GM12878 (cell line): Measurements from ENCODE around the gene FNTB. TPM values are rescaled to one million over a fixed set of nuclear protein-coding genes. Genes with fewer than 3 reads are reported as not detected.

Experiments
- ATAC-seq: fragments of 200-7000 bp; cut with Tn5 transposase; 3 replicates; pipeline ENCODE4 v1.9.1; 2020; ENCODE audit warnings: mild to moderate bottlenecking, moderate library complexity
- BruUV-seq: library from RNA; stranded (reverse); fragments of 400-500 nt; replicated peaks from 2 replicates; lab custom pipeline; 2021; lab: Mats Ljungman, UMichigan
- CTCF ChIA-PET: fragments of 300-600 bp; sonication (Branson Sonifier 250); formaldehyde crosslinking; extraction: SDS; loops from one replicate; lab custom pipeline; 2021; ENCODE audit warnings: inconsistent platforms; lab: Yijun Ruan, JAX
- POLR2A ChIA-PET: fragments of 350-600 bp; formaldehyde crosslinking; extraction: SDS; loops from one replicate; lab custom pipeline; 2021; ENCODE audit warnings: inconsistent platforms; lab: Charles Lee
- RAD21 ChIA-PET: fragments of 300-600 bp; sonication (Branson Sonifier 250); formaldehyde crosslinking; loops from one replicate; lab custom pipeline; 2023; ENCODE audit warnings: antibody characterized with exemption; ENCODE audit not compliant: unreplicated experiment; lab: Charles Lee
- SMC1A ChIA-PET: fragments of 300-600 bp; sonication (Branson Sonifier 250); formaldehyde crosslinking; loops from one replicate; lab custom pipeline; 2023; ENCODE audit not compliant: unreplicated experiment, uncharacterized antibody; lab: Charles Lee
- DNase-seq: peaks from one replicate; pipeline ENCODE4 v3.0.0-alpha.2; 2011; ENCODE audit warnings: low read depth, low spot score
- FAIRE-seq: peaks from 3 replicates; lab custom pipeline; 2011; peaks lifted over from hg19 to GRCh38; lab: Jason Lieb, UNC
- H2AFZ ChIP-seq: 2 replicates; pipeline ENCODE4 v1.6.0; 2011; ENCODE audit warnings: low read depth, low read length, control low read depth; ENCODE audit not compliant: control insufficient read depth
- H3K27ac ChIP-seq: 2 replicates; pipeline ENCODE4 v1.5.1; 2011; ENCODE audit warnings: control low read depth; ENCODE audit not compliant: control insufficient read depth, insufficient read depth
- H3K27me3 ChIP-seq, 2 experiments: replicated peaks in 1 of 2; 2 replicates each; pipeline versions ENCODE4 v1.6.0 to v1.6.1; 2011; ENCODE audit warnings: low read length in 1 of 2; ENCODE audit not compliant: control insufficient read depth in 2 of 2, insufficient read depth in 2 of 2
- H3K36me3 ChIP-seq, 2 experiments: 2 replicates each; pipeline ENCODE4 v1.5.1; 2011; ENCODE audit warnings: low read length in 1 of 2; ENCODE audit not compliant: control insufficient read depth in 2 of 2, insufficient read depth in 2 of 2
- H3K4me1 ChIP-seq: 2 replicates; pipeline ENCODE4 v1.6.1; 2011; ENCODE audit warnings: mild to moderate bottlenecking, low read length, moderate library complexity, mixed read lengths; ENCODE audit not compliant: control insufficient read depth, insufficient read depth
- H3K4me2 ChIP-seq: 2 replicates; pipeline ENCODE4 v1.6.0; 2011; ENCODE audit warnings: control low read depth; ENCODE audit not compliant: control insufficient read depth, insufficient read depth
- H3K4me3 ChIP-seq: fragments of 200-600 bp; sonication (generic); 2 replicates; pipeline ENCODE4 v1.5.1; 2016
- H3K79me2 ChIP-seq: 2 replicates; pipeline ENCODE4 v1.6.0; 2011; ENCODE audit warnings: low read length; ENCODE audit not compliant: control insufficient read depth, insufficient read depth
- H3K9ac ChIP-seq: 2 replicates; pipeline ENCODE4 v1.8.0; 2011; ENCODE audit warnings: low read length, control low read depth, mixed read lengths; ENCODE audit not compliant: control insufficient read depth, insufficient read depth
- H3K9me3 ChIP-seq: replicated peaks from 3 replicates; pipeline ENCODE4 v1.5.1; 2011; ENCODE audit warnings: mild to moderate bottlenecking, low read length; ENCODE audit not compliant: control insufficient read depth, insufficient read depth
- H4K20me1 ChIP-seq: 2 replicates; pipeline ENCODE4 v1.6.0; 2011; ENCODE audit not compliant: control insufficient read depth, insufficient read depth
- HDAC6 ChIP-seq: fragments of 200-600 bp; sonication (generic); IDR thresholded peaks from one replicate; pipeline ENCODE4 v1.8.0; 2017; ENCODE audit warnings: antibody characterized with exemption; ENCODE audit not compliant: unreplicated experiment
- MEF2A ChIP-seq: IDR thresholded peaks from 2 replicates; pipeline ENCODE4 v1.6.1; 2011; ENCODE audit warnings: low read depth, mild to moderate bottlenecking, low read length, moderate library complexity; ENCODE audit not compliant: insufficient read depth
- TCF3 ChIP-seq: IDR thresholded peaks from 2 replicates; pipeline ENCODE4 v1.6.1; 2012; ENCODE audit warnings: low read depth, mild to moderate bottlenecking, low read length, borderline replicate concordance; ENCODE audit not compliant: insufficient read depth
- ZBED1 ChIP-seq: IDR thresholded peaks from 2 replicates; pipeline ENCODE4 v1.6.1; 2016; ENCODE audit warnings: borderline replicate concordance
- ZBTB11 ChIP-seq: fragments of 450-650 bp; formaldehyde crosslinking; IDR thresholded peaks from 2 replicates; pipeline ENCODE4 v1.5.0; 2022; ENCODE audit warnings: mild to moderate bottlenecking, missing genetic modification characterization
- ZBTB4 ChIP-seq: fragments of 450-650 bp; formaldehyde crosslinking; IDR thresholded peaks from 2 replicates; pipeline ENCODE4 v1.4.0; 2022; ENCODE audit warnings: mild to moderate bottlenecking, moderate library complexity
- WGBS: methylation state at CpG from one replicate; pipeline ENCODE4 v1.1.6; 2016; ENCODE audit warnings: low lambda C conversion rate; ENCODE audit not compliant: insufficient replicate concordance, insufficient coverage; ENCODE audit errors: missing lambda C conversion rate; 5-methylcytosine and 5-hydroxymethylcytosine counted together
- in situ Hi-C: fragments of 300-500 bp; cut with MboI; formaldehyde crosslinking; loops from 9 replicates; pipeline ENCODE4 v1.14.3; 2018; ENCODE audit warnings: mixed read lengths
- intact Hi-C: fragments of 100-400 bp; cut with micrococcal nuclease; formaldehyde crosslinking; loops from one replicate; pipeline ENCODE4 v1.14.2; 2022; ENCODE audit not compliant: unreplicated experiment
- microRNA-seq: library from miRNA; unstranded; fragments of <30 nt; microRNA quantifications from one replicate; pipeline ENCODE4, GENCODE V29; 2018
- polyA plus RNA-seq, 11 experiments: library from polyadenylated mRNA; depleted of rRNA in 4 of 11; unstranded in 6 of 11; stranded (reverse) in 5 of 11; fragments of >200 nt; fragmentation: Nextera tagmentation in 4 of 11; fragmentation: Illumina TruSeq in 1 of 11; extraction: Ambion mirVana in 4 of 11; extraction: Trizol in 1 of 11; gene quantifications; 1 replicate in 1 of 11; 2 replicates in 10 of 11; pipeline versions ENCODE4 v1.2.1 to v1.2.3, GENCODE V29; 2011 to 2016; ENCODE audit warnings: inconsistent platforms in 2 of 11, missing spikeins in 2 of 11, low read depth in 1 of 11
- small RNA-seq: library from RNA; depleted of rRNA; stranded (forward); fragments of <200 nt; gene quantifications from one replicate; pipeline ENCODE3, GENCODE V24; 2014
- total RNA-seq, 4 experiments: library from RNA; depleted of rRNA in 3 of 4; stranded (reverse); fragments of >200 nt in 3 of 4; fragmentation: Illumina TruSeq in 1 of 4; extraction: Trizol in 1 of 4; gene quantifications; 2 replicates each; pipeline versions ENCODE4 v1.2.1 to v1.2.3, GENCODE V29; 2013 to 2021

FNTB gene
- total and polyA plus RNA-seq, 10 of the 15 experiments (the other 5 are each of a cell fraction or from before 2014, with no cell fraction given) = 10.4 to 25.1 (median 16.7) TPM

- TF ChIP-seq HDAC6 (no peak), MEF2A (no peak)
Observed at GRCh38 chr14:65109357-65109756, 122.7 kb downstream of the FNTB start (continued).

- POLR2A ChIA-PET = no interaction called here
- Histone ChIP-seq H3K4me2 (no peak overlapping the region), H3K9me3 (no peaks in the 10 kb centered on the region), H3K27ac (no peak overlapping the region), H3K4me3 (no peak overlapping the region), H3K36me3 (no peaks in the 10 kb centered on the region), H4K20me1 (no peaks in the 10 kb centered on the region), H2AFZ (no peak overlapping the region), H3K27me3 (no peaks in the 10 kb centered on the region), H3K4me1 (no peaks in the 10 kb centered on the region; the same call in 1 of the 2 replicates), H3K9ac (no peak overlapping the region), H3K79me2 (no peaks in the 10 kb centered on the region)
- intact Hi-C loops (no loop called here), in situ Hi-C loops (no loop called here)
- RAD21 ChIA-PET = no interaction called here
- DNase-seq (no peak), FAIRE-seq (no peak), ATAC-seq (no peak)
- TF ChIP-seq TCF3 (no peak), ZBED1 (no peak), ZBTB11 (no peak), ZBTB4 (no peak)
- WGBS = 59% methylated on average over 5 of the region's 5 CpGs
- SMC1A ChIA-PET = no interaction called here
- no TSS peak for BruUV-seq
- CTCF ChIA-PET = interaction anchor here (0.6 kb wide), 2 partner anchors 10 to 59 kb away, joined by 3 to 4 read pairs; no protein-coding TSS in a partner anchor
Observed at GRCh38 chr14:65110525-65110924, 123.8 kb downstream of the FNTB start.

Small RNAs within 50 kb of the gene (microRNA-seq; reads per million reads assigned to microRNA genes)
- gene MIR4706 = 0.56 reads per million

Small RNAs within 50 kb of the gene (small RNA-seq; reads per million reads assigned to genes)
- gene MIR4706 = 0.39 reads per million, percentile 3 among the genes with 10 or more reads in this experiment

Other genes starting within 250 kb of the FNTB start
- under 0.01 and 0.05 TPM in 2 replicates for gene SPTB, start 107.0 kb upstream of the FNTB start, total RNA-seq (2014; rRNA removed)
- gene SPTB, start 107.0 kb upstream of the FNTB start, total RNA-seq (2014; rRNA removed; fragmentation: Illumina TruSeq; extraction: Trizol) = under 0.01 TPM in 1 of 2 replicates, not detected in the other
- 0.03 and 0.11 TPM in 2 replicates for gene SPTB, start 107.0 kb upstream of the FNTB start, total RNA-seq (2021)
- 0.04 and 0.06 TPM in 2 replicates for gene SPTB, start 107.0 kb upstream of the FNTB start, polyA plus RNA-seq (2011; rRNA removed)
- 0.01 TPM in 1 of 2 replicates, not detected in the other for gene SPTB, start 107.0 kb upstream of the FNTB start, polyA plus RNA-seq (2014; fragmentation: Illumina TruSeq; extraction: Trizol)
- not detected for gene SPTB, start 107.0 kb upstream of the FNTB start, polyA plus RNA-seq (2014; fragmentation: Nextera tagmentation; extraction: Ambion mirVana)
- gene SPTB, start 107.0 kb upstream of the FNTB start, polyA plus RNA-seq (2014; rRNA removed) = 0.03 TPM in 1 of 2 replicates, not detected in the other
- gene SPTB, start 107.0 kb upstream of the FNTB start, polyA plus RNA-seq (2016; fragmentation: Nextera tagmentation; extraction: Ambion mirVana) = not detected
- gene CHURC1, start 72.4 kb upstream of the FNTB start, total RNA-seq (2014; rRNA removed) = 41.0 and 56.9 TPM in 2 replicates
- gene CHURC1, start 72.4 kb upstream of the FNTB start, total RNA-seq (2014; rRNA removed; fragmentation: Illumina TruSeq; extraction: Trizol) = 73.3 and 81.0 TPM in 2 replicates
- 65.3 and 70.2 TPM in 2 replicates for gene CHURC1, start 72.4 kb upstream of the FNTB start, total RNA-seq (2021)
- gene CHURC1, start 72.4 kb upstream of the FNTB start, polyA plus RNA-seq (2011; rRNA removed) = 193 and 241 TPM in 2 replicates
- gene CHURC1, start 72.4 kb upstream of the FNTB start, polyA plus RNA-seq (2014; fragmentation: Illumina TruSeq; extraction: Trizol) = 88.3 and 111 TPM in 2 replicates
- 100 to 1,000 TPM; 408 to 421 TPM for gene CHURC1, start 72.4 kb upstream of the FNTB start, polyA plus RNA-seq (2014; fragmentation: Nextera tagmentation; extraction: Ambion mirVana)
- gene CHURC1, start 72.4 kb upstream of the FNTB start, polyA plus RNA-seq (2014; rRNA removed) = 50.9 and 65.4 TPM in 2 replicates
- gene CHURC1, start 72.4 kb upstream of the FNTB start, polyA plus RNA-seq (2016; fragmentation: Nextera tagmentation; extraction: Ambion mirVana) = 100 to 1,000 TPM; 237 to 262 TPM
- gene GPX2, start 44.1 kb upstream of the FNTB start, total RNA-seq (2014; rRNA removed) = not detected in 2 replicates
- gene GPX2, start 44.1 kb upstream of the FNTB start, total RNA-seq (2014; rRNA removed; fragmentation: Illumina TruSeq; extraction: Trizol) = not detected in 2 replicates
- gene GPX2, start 44.1 kb upstream of the FNTB start, total RNA-seq (2021) = 0.85 TPM in 1 of 2 replicates, not detected in the other
- gene GPX2, start 44.1 kb upstream of the FNTB start, polyA plus RNA-seq (2011; rRNA removed) = not detected in 2 replicates
- gene GPX2, start 44.1 kb upstream of the FNTB start, polyA plus RNA-seq (2014; fragmentation: Illumina TruSeq; extraction: Trizol) = not detected in 2 replicates
- not detected for gene GPX2, start 44.1 kb upstream of the FNTB start, polyA plus RNA-seq (2014; fragmentation: Nextera tagmentation; extraction: Ambion mirVana)
- not detected in 2 replicates for gene GPX2, start 44.1 kb upstream of the FNTB start, polyA plus RNA-seq (2014; rRNA removed)
- gene GPX2, start 44.1 kb upstream of the FNTB start, polyA plus RNA-seq (2016; fragmentation: Nextera tagmentation; extraction: Ambion mirVana) = not detected
- gene RAB15, start 14.6 kb upstream of the FNTB start, total RNA-seq (2014; rRNA removed) = 2.3 and 2.9 TPM in 2 replicates
- 2.4 and 2.5 TPM in 2 replicates for gene RAB15, start 14.6 kb upstream of the FNTB start, total RNA-seq (2014; rRNA removed; fragmentation: Illumina TruSeq; extraction: Trizol)
- gene RAB15, start 14.6 kb upstream of the FNTB start, total RNA-seq (2021) = 2.6 and 2.8 TPM in 2 replicates
- gene RAB15, start 14.6 kb upstream of the FNTB start, polyA plus RNA-seq (2011; rRNA removed) = 0.77 and 0.81 TPM in 2 replicates
- 1.6 and 3.0 TPM in 2 replicates for gene RAB15, start 14.6 kb upstream of the FNTB start, polyA plus RNA-seq (2014; fragmentation: Illumina TruSeq; extraction: Trizol)
- 1 to 10 TPM in 1 of 2 experiments, under 1 TPM in 1; 0.32 to 1.0 TPM for gene RAB15, start 14.6 kb upstream of the FNTB start, polyA plus RNA-seq (2014; fragmentation: Nextera tagmentation; extraction: Ambion mirVana)
- gene RAB15, start 14.6 kb upstream of the FNTB start, polyA plus RNA-seq (2014; rRNA removed) = 2.5 and 3.9 TPM in 2 replicates
- gene RAB15, start 14.6 kb upstream of the FNTB start, polyA plus RNA-seq (2016; fragmentation: Nextera tagmentation; extraction: Ambion mirVana) = 1 to 10 TPM; 1.0 to 1.8 TPM
- gene MAX, start 115.6 kb downstream of the FNTB start, total RNA-seq (2014; rRNA removed) = 65.1 and 79.8 TPM in 2 replicates
- 56.0 and 60.7 TPM in 2 replicates for gene MAX, start 115.6 kb downstream of the FNTB start, total RNA-seq (2014; rRNA removed; fragmentation: Illumina TruSeq; extraction: Trizol)
- 114 and 122 TPM in 2 replicates for gene MAX, start 115.6 kb downstream of the FNTB start, total RNA-seq (2021)
- gene MAX, start 115.6 kb downstream of the FNTB start, polyA plus RNA-seq (2011; rRNA removed) = 72.3 and 77.3 TPM in 2 replicates
- gene MAX, start 115.6 kb downstream of the FNTB start, polyA plus RNA-seq (2014; fragmentation: Illumina TruSeq; extraction: Trizol) = 66.0 and 85.4 TPM in 2 replicates
- 10 to 100 TPM; 21.5 to 37.2 TPM for gene MAX, start 115.6 kb downstream of the FNTB start, polyA plus RNA-seq (2014; fragmentation: Nextera tagmentation; extraction: Ambion mirVana)
- gene MAX, start 115.6 kb downstream of the FNTB start, polyA plus RNA-seq (2014; rRNA removed) = 83.6 and 88.6 TPM in 2 replicates
- 10 to 100 TPM; 66.6 to 68.3 TPM for gene MAX, start 115.6 kb downstream of the FNTB start, polyA plus RNA-seq (2016; fragmentation: Nextera tagmentation; extraction: Ambion mirVana)